Fibroblast of gingiva (primary cell): ENCODE results near the gene MOK.

Experiments
- DNase-seq: peaks from one replicate; pipeline ENCODE4 v3.0.0-alpha.2; 2011; ENCODE audit warnings: low read depth

MOK gene

GRCh38 chr14:102283631-102284129 is 21.3 kb downstream of the MOK start:
- DNase-seq, result no peak

GRCh38 chr14:102282751-102283465 is 22.1 kb downstream of the MOK start:
- DNase-seq, result no peak

- peak; percentile 88 for DNase-seq
Measured at GRCh38 chr14:102280376-102280962, 24.5 kb downstream of the MOK start.

GRCh38 chr14:102279688-102280348 is 25.1 kb downstream of the MOK start:
- peak; percentile 94 for DNase-seq

GRCh38 chr14:102279282-102279681 is 25.7 kb downstream of the MOK start:
- DNase-seq, result no peak

GRCh38 chr14:102278631-102278935 is 26.4 kb downstream of the MOK start:
- DNase-seq, result no peak

GRCh38 chr14:102277874-102278630 is 26.9 kb downstream of the MOK start:
- no peak for DNase-seq

- DNase-seq, result no peak
Measured at GRCh38 chr14:102275866-102276265, 29.1 kb downstream of the MOK start.

- DNase-seq, result no peak
Measured at GRCh38 chr14:102272392-102272791, 32.6 kb downstream of the MOK start.

GRCh38 chr14:102264775-102265174 is 40.2 kb downstream of the MOK start:
- DNase-seq, result no peak

GRCh38 chr14:102264355-102264754 is 40.6 kb downstream of the MOK start:
- no peak for DNase-seq

GRCh38 chr14:102262929-102263462 is 42.0 kb downstream of the MOK start:
- DNase-seq, result no peak

GRCh38 chr14:102258136-102258535 is 46.8 kb downstream of the MOK start:
- DNase-seq, result no peak

GRCh38 chr14:102256716-102257115 is 48.2 kb downstream of the MOK start:
- DNase-seq, result no peak

GRCh38 chr14:102255401-102256190 is 49.4 kb downstream of the MOK start:
- DNase-seq, result peak; percentile 8

GRCh38 chr14:102252834-102253801 is 51.8 kb downstream of the MOK start:
- DNase-seq, result no peak

GRCh38 chr14:102251161-102251560 is 53.8 kb downstream of the MOK start:
- DNase-seq, result no peak

- no peak for DNase-seq
Measured at GRCh38 chr14:102250636-102251035, 54.3 kb downstream of the MOK start.

- DNase-seq, result no peak
Measured at GRCh38 chr14:102249981-102250380, 55.0 kb downstream of the MOK start.

- DNase-seq, result no peak
Measured at GRCh38 chr14:102249041-102249440, 55.9 kb downstream of the MOK start.
